CD4-positive, alpha-beta T cell treated with Interleukin-4 for 4 hours (primary cell): ENCODE data around the gene MTSS2.
"Not testable (repeated sequence)": the region's sequence is repeated elsewhere in the genome, so short reads cannot be mapped to it uniquely, and the experiment has no call there.

Experiments used
- DNase-seq: peaks from one replicate; pipeline ENCODE4 v3.0.0-alpha.2; 2020

The MTSS2 gene

DNA sequence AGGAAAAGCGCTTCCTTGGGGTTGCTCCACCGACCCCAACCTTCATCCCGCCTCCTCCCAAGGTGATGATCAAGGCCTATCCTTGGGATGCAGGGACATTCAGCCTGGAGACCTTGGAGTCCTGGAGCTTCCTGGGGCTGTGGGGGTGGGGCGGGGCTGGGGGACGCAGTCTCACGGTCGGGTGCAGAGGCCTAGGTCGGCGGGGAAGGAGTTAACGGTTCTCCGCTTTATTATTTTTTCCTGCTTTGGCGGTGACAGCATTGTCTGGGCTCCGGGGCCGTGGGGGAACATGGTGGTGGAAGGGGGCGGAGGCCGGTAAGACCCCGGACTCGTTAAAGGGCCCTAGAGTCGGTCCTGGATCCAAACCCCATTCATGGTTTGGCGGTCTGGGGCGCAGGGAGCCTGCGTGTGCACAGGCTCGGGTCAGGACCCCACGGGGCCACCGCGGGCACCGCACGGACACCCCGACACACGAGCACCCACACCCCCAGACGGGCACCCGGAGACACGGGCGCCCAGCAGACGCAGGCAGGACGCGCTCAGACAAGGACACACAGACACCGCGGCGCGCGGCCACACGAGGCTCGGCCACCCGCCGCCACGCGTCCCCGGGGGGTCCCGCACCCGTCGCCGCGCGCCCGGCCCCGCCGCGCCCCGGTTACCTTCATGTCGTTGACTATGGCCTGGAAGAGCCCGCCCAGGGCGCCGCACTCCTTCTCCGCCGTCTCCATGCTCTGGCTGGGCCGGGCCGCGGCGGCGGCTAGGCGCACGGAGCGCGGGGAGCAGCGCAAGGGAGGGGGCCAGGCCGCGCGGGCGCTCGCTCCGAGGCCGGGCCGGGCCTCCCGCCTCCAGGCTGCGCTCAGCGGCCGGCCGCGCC, 554 bp downstream of the MTSS2 start:
- DNase-seq: no peak

DNA sequence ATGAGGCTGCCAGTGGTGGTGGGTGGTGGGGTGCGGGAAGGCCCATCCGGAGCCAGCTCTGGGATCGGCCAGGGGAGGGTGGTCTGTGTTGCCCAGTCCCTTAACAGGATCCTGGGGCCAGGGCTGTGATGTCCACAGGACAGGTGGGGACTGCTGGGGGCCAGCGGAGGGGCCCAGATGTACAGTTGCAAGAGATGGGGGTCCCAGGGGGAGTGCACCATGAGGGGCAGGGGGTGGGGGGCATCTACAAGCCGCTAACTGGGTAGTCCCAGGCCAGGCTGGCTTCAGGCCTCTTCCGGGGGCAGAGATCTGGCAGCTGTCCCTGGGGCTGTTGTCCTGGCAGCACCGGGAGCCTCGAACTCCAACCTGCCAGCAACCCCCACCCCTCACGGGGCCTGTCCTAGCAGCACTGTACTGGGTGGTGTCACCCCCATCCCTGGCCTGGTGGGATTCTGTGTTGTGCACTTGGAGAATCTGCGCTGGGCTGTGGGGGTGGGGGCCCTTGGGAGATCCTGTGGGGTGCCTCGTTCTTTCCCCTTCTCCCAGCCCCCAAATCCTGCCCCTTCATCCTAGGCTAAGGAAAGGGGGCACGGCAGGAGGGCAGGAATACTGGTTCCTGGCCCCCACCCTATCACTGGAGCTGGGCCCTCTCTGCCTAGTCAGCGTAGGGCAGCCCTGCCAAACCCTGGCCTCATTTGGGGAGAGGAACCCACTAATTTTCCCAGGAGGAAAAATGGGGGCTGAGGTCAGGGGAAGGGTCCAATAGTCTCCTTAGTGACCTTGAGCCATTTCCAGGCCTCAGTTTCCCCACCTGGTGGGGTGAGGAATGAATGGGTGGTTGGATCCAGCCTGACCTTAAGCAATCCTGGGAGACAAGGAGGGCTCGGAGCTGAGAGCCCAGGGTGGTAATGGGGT, 1.4 kb downstream of the MTSS2 start:
- no peak for DNase-seq

DNA sequence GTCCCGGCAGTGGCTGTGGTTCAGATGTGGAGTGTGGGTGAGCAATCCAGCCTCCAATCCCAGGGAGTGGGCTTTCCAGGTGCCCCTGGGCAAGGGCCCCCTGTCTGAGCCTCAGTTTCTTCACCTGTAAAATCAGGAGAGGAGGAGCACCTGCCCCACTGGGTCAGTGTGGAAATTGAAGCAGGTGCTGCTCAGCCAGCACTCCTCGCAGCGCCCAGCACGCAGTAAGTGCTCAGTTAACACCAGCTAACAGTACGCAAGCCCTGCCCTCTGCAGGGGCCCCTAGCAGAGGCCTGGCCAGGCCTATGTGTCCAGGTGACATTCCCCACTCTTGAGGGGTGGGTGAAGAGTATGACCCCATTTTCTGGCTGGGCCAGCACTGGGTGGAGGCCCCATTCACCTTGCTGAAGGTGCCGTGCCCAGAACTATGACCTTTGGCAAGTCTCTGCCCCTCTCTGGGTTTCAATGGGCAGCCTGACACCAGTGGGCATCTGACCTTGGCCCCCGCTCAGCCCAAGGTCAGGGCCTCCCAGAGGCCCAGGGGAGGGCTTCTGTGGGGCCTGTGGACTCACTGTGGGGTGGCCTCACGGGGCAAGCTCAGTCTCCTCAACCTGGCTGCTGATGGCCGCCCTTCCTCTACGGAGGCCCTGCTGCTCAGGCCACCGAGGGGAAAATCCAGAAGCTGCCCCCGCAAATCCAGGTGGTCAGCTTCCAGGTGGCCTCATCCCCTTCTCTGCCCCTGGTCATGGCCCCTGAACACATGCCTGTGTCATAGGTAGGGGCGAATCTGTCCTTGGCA, 2.5 kb downstream of the MTSS2 start:
- no peak for DNase-seq

DNA sequence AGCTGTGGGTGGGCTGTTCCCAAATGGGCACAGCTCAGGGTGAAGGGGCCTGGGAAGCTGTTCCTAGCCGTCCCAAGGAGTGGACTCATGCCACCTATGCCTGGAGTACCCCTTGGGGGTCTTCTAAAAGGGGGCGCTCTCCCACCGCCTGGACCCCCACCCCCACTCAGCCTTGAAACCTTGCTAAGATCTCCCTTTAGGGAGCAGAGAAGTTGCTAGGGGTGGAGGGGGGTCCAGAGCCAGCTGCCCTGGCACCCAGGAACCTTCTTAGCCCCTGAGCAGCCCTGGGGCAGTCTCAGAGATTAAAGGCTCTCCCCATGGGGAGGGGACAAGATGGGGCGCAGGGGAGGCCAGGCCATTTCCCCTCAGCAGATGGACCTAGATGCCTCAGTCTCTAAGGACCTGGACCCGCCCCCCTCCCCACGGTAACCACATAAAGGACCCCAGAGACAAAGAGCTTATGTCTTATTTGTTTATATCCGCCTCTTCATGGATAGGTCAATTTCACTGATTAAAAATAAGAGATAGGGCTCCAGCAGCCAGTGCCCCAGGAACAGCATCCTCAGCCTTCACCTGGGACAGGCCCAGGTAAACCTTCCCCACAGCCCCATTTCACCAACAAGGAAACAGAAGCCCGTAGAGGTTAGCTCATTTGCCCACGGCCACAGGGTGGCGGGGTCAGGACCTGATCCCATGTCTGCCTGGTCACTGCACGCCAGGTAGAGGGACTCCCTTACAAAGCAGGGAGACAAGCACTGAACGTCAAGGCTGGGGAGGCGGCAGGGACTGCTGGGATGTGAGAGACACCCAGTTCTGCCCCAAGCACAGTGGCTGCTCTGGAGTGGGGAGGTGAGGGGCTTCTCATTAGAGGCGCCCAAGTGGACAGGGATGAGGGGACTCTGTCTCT, 3.4 kb downstream of the MTSS2 start:
- no peak for DNase-seq

DNA sequence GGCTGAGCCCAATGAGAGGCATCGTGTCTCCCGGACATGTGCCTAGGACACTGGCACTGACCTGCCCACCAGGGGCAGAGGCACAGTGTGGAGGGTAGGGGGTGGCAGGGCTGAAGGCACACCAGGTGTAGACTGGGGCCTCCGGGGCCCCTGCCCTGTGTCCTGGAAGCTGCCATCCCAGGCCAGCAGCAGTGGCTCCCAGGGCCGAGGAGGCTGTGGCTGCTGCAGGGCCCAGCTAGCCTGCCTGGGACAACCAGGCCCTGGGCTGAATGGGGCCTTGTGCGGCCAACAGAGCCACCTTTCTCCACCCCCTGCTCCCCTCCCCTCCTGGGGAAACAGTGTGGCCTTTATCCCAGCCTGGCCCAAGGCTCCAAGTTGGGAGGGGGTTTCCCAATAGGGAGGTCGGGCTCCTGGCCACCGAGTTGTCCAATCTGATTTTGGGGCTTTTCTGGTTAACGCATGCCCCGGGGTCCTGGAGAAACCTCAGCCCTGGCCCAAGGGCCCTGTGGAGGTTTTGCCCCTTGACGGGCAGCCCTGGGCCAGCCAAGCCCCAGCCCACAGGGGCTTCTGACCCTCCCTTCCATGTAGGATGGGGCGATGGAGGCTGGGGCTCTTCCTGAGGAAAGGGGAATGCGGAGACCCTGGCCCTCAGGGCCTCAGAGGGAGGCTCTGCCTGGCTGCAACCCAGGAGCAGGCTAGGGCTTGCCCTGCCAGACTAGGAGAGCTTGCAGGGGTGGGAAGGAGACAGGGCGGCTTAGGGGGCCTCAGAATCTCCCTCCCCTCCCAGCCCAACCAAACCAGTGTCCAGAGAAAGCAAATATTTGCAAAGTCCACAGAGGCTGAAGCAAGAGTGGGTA, 4.2 kb downstream of the MTSS2 start:
- DNase-seq: no peak

DNA sequence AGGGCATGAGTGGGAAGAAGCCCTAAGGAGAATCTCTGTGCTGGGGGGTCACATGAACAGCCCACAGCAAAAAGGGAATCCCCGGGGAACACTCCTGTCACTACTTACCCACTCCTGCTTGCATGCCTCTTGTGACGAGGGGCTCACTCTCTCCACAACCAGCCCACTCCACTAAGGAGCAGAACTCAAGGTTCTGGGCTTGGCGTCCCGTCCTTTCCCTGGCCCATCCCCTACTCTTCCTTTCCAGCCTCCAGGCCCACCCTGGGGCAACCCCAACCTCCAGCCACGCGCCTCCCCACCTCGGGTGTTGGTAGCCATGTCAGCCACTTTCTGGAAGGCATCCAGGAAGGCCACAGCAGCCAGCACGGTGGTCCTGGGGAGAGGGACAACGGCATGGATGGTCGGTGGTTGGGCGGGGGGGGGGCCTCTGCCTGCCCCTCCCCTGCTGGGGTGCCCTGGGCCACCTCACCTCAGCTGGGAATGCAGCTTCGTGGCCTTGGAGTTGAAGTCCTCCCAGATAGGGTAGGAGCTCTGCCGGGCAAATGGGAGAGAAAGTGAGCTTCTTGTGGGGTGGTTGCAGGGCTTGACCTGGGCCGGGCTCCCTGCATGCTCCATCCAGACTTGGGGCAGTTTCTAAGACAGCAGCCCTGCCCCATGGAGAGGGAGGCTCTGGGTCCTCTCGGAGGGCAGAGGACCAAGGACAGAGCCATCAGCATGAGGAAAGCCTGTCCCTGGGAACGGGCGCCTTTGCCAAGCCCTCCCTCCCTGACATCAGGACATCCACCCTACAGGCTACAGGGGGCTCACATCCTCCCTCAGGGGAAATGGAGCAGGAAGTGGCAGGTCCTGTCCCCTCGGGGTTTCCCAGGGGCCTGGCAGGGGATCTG, 5.1 kb downstream of the MTSS2 start:
- no peak for DNase-seq

DNA sequence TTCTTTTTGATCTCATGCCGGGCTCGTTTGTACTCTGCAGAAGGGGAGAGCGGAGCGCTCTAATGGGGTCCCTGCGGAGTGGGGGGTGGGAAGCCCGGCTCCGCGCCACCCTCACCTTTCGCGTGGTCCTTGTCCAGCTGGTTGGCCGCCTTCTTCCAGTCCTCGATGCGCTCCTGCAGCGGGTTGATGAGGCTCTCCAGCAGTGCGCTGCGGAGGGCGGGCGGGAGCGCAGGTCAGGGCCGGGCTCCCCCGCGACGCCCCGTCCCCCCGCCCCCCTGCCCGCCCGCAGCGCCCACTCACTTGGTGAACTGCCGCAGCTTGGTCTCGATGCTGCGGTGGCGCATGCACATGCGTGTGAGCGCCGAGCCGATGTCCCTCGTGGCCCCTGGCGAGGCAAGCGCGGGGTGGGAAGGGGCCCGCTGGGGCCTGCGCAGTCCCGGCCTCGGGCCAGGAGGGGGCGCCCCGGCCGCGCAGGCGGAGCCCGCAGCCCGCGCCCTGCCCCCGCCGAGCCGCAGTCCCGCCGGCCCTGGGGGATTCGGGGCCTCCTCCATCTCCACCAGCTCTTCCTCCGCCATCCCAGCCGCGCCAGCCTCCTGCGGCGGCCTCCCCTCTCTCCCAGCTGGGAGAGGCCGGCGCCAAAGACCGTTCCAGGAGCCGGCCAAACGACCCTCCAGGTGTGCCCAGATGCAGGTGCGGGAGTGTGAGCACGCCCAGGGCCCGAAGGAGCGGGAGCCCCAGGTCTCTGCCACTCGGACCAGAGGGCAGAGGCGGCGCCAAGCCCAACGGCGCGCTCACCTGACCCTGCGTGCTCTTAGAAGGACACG, 6.0 kb downstream of the MTSS2 start:
- no peak for DNase-seq

DNA sequence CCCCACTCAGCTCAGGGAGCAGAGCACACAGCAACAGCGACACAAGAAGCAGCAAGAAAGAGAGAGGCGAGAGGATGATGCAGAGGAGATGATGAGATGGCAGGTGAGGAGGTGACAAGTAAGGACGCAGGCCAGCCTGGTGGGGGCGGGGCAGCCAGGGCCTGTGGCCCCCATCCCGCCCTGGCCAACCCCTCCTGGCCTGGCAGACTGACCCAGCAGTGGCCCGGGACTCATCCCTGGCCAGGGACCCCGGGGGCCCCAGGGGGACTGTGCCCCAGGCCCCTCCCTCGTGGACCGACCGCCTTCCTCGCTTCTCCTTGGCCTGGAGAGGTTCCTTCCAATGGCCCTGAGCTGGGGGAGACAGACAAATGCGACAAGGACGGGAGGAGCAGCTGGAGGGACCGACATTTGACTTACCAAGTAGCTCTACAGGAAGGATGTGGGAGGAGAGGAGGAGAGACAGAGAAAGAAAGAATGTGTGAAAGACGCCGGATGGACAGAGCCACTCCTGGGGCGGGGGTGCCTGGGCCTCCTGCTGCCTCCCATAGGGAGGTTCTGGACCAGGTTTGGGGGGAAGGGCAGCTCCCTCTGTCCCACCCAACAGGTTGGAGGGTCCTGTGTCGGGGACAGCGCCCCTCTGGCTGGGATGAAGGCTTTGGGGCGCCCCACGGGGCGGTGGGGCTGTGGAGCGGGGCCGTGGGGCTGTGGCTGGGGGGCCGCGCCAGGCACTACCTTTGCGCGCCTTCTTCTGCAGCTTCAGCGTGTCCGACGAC, 6.8 kb downstream of the MTSS2 start:
- no peak for DNase-seq

DNA sequence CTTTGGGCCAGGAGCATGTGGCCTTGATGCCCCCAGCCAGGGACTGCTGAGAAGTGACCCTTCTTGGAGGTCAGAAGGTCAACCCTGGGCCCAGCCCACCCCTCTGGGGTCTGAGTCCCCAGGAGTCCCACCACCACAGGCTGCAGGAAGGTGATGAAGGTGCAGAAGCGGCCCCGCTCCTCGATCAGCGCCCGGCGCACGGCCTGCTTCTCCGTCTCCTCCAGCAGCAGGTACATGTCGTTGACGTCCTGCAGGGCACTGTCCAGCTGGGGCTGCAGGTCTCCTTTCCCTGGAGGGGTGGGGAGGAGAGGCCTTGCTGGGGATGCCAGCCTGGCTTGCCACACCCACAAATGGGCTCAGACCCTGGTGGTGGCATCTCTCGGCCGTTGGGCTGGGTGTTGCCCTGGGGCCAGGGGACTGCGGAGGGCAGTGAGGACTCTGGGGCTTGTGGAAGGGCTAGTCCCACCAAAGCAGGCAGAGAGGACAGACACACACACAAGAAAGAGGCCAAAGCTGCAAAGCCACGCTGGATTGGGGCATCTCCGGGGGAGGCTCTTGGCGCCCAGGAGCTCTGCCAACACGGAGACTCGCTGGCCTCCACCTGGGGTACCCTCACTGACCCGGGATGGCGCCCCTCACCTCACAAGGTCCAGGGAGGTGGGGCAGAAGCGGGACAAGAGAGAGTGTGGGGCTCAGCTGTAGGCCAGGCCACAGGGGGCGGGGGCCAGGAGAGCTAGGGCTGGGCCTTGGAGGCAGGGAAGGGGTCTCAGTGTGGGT, 7.5 kb downstream of the MTSS2 start:
- no peak for DNase-seq

DNA sequence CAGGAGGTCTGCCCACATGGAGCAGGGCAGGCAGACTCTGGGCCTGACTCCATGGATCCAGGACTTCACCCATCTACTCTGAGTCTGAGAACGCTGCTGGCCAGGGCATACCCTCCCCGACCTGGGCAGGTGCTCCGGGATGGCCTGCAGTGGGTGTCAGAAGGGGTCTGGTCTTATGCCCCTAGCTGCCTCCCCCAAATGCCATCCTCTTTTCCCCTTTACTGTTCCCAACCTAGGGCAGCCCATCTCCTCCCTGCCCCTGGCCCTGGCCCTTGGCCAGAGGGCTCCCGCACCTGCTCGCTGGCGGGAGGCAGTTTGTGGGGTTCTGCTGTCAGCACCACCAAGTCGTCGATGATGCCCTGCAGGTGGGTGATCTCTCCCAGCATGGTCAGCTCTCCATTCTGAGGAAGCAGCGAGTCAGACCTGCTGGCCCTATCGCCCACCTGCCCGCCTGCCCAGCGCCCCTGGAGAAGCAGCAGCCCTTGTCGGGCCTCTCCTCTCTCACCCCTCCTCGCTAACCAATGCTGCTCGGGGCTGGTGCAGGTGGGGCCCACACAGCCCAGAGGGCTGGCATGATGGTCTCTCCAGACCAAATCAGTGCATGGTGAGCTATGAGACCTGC, 8.2 kb downstream of the MTSS2 start:
- no peak for DNase-seq

DNA sequence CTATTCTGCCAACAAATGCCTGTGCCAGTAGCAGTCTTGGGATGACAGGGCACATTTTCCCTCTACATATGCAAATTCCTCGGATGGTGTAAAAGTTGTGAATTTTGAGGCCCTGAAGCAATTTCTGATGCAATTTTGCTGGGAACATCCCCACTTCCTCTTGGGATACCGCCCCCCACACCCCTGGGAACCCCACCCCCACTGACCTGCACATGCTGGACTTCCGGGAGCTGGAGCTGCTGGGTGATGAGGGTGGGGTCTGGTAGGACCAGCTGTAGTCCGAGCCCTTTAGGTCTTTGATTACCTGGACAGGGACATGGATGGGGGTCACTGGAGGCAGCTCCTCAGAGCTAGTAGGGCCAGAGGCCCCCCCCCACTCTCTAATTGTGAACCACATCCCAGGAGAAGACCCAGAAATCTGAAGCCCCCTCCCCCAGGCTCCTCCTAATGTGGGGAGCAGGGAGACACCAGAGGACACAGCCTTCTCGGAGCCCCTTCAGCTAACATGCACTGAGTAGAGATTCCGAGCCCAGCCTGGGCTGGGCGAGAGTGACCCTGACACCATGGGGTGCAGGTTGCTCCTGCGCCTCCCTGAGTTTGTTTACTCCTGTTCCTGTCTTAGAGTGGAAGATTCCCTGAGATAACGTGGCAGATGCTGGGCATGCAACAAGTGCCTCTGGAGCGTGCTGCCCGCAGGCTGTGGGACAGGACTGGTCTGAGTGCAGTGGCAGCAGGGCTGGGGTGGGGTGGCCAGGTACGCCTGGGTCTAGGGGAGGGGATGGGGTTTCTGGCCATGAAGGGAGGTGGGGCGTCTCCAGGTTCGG, 9.0 kb downstream of the MTSS2 start:
- no peak for DNase-seq

DNA sequence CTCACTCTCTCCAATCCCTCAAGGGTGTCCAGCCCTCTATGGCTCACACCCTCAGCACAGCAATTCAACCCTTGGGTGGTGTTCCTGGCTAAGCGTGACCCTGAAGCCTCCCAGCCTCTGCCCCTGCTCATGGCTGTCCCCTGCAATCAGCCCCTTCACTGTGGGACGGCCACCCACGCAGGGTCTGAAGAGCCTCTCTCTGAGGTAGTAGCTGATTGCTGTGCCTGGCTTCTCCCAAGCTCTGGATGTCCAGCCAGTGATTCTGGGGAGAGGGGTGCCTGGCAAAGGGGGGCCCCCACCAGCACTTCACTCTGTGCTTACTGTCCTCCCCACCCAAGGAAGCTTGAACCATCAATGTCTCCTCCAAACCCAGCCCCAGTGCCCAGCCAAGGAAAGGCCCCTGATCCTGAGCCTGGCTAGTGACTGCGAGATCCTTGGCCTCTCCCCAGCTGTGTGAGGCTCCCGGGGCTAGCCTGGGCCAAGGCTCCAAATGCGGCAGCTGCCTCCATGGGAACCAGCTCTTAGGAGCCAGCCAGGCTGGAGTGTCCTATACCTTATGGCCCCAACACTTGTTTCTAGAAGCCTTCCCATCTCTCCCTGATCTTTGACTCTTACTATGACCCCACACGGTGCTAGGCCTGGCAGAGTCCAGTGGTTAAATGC, 9.9 kb downstream of the MTSS2 start:
- DNase-seq: no peak

DNA sequence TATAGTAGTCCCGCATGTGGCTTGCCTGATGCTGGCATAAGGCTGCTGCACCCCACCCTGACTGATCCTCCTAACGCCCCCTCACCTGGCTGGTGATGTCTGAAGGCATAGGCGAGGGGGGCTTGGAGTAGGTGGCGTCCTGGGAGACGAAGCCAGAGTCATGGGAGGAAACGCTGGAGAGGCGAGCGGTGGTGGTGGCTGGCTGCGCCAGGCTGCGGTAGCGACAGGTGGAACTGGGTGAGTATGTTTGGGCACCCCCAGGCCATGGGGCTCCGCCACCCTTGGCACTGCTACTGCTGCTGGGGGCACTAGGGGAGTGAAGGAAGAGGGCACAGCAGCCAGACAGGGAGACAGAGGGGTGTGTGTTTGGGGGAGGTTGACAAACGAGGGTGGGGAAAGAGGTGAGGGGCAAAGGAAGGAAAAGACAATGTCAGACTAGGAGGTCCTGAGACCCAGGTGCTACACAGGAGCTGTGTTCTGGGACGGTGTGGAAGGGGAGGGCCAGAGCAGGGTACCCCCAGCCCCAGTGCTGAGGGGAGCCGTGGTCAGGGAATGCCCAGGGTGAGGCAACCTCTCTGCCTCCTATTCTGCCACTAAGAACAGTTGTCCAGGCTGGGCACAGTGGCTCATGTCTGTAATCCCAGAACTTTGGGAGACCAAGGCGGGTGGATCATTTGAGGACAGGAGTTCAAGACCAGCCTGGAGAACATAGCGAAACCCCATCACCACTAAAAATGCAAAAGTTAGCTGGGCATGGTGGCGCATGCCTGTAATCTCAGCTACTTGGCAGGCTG, 11.4 kb downstream of the MTSS2 start:
- no peak for DNase-seq

DNA sequence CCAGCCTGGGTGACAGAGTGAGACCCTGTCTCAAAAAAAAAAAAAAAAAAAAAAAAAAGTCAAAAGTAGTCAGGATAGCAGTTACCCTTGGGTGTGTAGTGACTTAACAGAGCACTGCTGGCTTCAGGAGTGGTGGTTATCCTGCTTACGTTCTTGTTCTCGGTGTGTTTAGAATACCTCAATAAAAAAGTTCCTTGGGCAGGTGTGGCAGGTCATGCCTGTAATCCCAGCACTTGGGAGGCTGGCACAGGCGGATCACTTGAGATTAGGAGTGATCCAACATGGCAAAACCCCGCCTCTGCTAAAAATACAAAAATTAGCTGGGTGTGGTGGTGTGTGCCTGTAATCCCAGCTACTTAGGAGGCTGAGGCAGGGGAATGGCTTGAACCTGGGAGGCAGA, 14.9 kb downstream of the MTSS2 start:
- not testable (repeated sequence) for DNase-seq

DNA sequence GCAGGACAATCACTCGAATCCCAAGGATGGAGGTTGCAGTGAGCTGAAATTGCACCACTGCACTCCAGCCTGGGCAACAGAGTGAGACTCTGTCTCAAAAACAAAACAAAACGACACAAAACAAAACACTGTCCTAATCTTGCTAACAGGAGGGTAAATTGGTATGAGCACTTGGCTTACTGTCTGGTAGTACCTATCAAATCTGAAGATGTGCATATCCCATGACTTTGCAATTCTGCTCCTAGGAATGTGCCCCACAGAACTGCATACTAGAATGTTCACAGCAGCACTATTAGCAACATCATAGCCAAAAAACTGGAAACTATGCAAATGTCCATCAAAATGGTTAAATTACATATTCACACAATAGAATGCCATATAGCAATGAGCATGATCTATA, 15.7 kb downstream of the MTSS2 start:
- no peak for DNase-seq
